ENCODE results near the gene HSPA1B. TPM values are rescaled to one million over a fixed set of nuclear protein-coding genes. Genes with fewer than 3 reads are reported as not detected.
A peak's percentile ranks its signal among the peaks of the same experiment; 100 is the strongest.
"Not testable (repeated sequence)": the region's sequence is repeated elsewhere in the genome, so short reads cannot be mapped to it uniquely, and the experiment has no call there.

Gene HSPA1B
- total RNA-seq, 4 donors from 2014 or later = 71.5 to 178 (median 112) TPM

DNA sequence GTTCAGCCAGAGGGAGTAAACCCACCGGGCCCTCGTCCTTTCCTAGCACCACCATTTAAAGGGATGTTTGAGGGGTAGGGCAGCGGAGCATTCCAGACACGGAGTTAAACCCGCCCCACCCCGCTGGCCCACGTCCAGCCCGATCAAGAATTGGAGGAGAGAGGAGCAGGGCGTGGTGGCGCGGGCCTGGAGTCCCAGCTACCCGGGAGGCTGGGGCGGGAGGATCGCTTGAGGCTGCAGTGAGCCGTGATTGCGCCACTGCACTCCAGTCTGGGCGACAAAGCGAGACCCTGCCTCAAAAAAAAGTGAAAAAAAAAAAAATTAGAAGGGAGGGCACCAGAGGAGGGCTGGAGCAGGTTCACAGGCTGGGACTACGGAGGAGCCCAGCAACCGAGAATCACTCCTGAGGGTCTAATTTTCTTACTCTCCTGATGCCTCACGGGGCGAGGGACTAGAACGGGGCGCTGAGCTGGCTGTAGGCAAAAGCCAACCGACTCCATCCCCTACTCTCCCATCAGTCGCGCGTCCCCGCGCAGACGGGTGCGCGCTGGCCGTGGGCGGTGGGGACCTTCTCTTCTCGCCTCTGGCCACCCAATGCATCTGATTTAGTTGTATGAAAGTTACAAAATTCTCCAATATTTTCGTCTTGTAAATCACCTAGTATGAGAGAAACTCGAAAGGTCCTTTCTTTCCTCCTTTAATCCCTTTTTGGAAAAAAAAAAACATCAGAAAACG lies 6.1 kb upstream of the HSPA1B start:
- Histone ChIP-seq H3K27ac (peak overlapping the region; percentile 97 to 98 (median 97)), H3K36me3 (no peaks in the 10 kb centered on the region), H3K4me1 (peaks cover 60 to 65% of the 10 kb centered on the region in 2 donors), H3K9me3 (no peaks in the 10 kb centered on the region), H3K4me3 (peak overlapping the region; percentile 57 to 81 (median 66)), H3K27me3 (no peaks in the 10 kb centered on the region)
- in situ Hi-C loops (cut with MboI; ENCODE audit: low sequenced_read_pairs in 4 of 4) (loop anchor here in 1 of 4 donors (25.0 kb wide), 1 partner anchor 366 kb away; the partner anchor contains the start of genes AGER, AGPAT1, GPSM3 and PBX2), intact Hi-C loops (cut with DNase I; ENCODE audit: low total_unique reads) (loop anchor here (5.0 to 10.0 kb wide), 2 partner anchors 1151 to 1207 kb away; partner anchors contain the start of genes MRPS18B and PPP1R10)
- DNase-seq = peak; percentile 36 to 67
- ATAC-seq = peak; percentile 14 to 16
- peak in 1 of 2 donors; percentile 61 for TF ChIP-seq POLR2A (IDR thresholded peaks at IDR 0.05)
- TF ChIP-seq, protein P1, sequence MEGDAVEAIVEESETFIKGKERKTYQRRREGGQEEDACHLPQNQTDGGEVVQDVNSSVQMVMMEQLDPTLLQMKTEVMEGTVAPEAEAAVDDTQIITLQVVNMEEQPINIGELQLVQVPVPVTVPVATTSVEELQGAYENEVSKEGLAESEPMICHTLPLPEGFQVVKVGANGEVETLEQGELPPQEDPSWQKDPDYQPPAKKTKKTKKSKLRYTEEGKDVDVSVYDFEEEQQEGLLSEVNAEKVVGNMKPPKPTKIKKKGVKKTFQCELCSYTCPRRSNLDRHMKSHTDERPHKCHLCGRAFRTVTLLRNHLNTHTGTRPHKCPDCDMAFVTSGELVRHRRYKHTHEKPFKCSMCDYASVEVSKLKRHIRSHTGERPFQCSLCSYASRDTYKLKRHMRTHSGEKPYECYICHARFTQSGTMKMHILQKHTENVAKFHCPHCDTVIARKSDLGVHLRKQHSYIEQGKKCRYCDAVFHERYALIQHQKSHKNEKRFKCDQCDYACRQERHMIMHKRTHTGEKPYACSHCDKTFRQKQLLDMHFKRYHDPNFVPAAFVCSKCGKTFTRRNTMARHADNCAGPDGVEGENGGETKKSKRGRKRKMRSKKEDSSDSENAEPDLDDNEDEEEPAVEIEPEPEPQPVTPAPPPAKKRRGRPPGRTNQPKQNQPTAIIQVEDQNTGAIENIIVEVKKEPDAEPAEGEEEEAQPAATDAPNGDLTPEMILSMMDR (IDR thresholded peaks at IDR 0.05 in 4 of 5, conservative IDR thresholded peaks at IDR 0.05 in 1 of 5) = no peak

DNA sequence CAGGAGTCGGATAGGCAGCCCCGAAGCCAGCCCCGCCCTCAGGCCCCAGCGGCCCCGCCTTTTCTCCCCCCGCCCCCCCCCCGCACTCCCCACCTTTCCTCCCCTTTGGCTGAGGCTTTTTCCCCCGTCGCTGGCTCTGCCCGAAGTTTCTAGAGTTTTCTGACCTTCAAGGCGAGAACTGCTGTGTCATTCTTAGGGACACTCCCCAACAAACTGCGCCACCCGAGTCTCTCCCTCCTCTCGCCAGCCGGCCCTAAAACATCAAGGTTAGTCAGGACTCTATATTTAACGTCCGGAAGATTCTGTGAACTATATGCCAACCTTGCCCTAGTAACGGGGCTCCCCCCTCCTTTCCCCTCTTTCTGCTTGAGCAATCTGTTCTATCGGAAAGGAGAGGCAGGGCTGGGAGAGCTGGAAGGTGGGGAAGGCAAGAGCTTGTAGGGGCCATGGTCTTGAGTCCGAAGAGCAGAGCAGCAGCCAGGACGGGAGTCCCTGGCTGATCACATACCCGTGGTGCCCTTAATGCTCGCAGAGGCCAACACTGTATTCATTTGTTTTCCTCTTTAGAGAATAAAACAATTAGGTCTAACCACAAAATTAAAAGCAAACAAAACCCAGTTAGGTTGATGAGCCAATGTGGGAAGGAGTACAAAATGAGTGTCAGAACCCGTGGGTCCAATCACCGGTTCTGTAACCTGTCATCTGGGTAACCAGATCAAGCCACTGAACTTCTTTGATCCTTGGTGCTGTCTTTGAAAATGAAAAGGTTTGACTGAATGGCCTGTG lies 5.3 kb upstream of the HSPA1B start:
- Histone ChIP-seq H3K9me3 (no peaks in the 10 kb centered on the region), H3K27ac (peak overlapping the region; percentile 97 to 98 (median 97)), H3K4me3 (peak overlapping the region; percentile 57 to 81 (median 66)), H3K4me1 (peaks cover 63 to 67% of the 10 kb centered on the region in 2 donors), H3K36me3 (no peaks in the 10 kb centered on the region), H3K27me3 (no peaks in the 10 kb centered on the region)
- peak; percentile 61 to 71 for ATAC-seq
- intact Hi-C loops (cut with DNase I; ENCODE audit: low total_unique reads) (loop anchor here (5.0 to 10.0 kb wide), 2 partner anchors 1150 to 1207 kb away; partner anchors contain the start of genes MRPS18B and PPP1R10), in situ Hi-C loops (cut with MboI; ENCODE audit: low sequenced_read_pairs in 4 of 4) (loop anchor here in 1 of 4 donors (25.0 kb wide), 1 partner anchor 365 kb away; the partner anchor contains the start of genes AGER, AGPAT1, GPSM3 and PBX2)
- DNase-seq = peak; percentile 93 to 97
- TF ChIP-seq POLR2A (IDR thresholded peaks at IDR 0.05) = peak; percentile 72 to 88
- TF ChIP-seq, protein P1 (IDR thresholded peaks at IDR 0.05 in 4 of 5, conservative IDR thresholded peaks at IDR 0.05 in 1 of 5) = no peak

DNA sequence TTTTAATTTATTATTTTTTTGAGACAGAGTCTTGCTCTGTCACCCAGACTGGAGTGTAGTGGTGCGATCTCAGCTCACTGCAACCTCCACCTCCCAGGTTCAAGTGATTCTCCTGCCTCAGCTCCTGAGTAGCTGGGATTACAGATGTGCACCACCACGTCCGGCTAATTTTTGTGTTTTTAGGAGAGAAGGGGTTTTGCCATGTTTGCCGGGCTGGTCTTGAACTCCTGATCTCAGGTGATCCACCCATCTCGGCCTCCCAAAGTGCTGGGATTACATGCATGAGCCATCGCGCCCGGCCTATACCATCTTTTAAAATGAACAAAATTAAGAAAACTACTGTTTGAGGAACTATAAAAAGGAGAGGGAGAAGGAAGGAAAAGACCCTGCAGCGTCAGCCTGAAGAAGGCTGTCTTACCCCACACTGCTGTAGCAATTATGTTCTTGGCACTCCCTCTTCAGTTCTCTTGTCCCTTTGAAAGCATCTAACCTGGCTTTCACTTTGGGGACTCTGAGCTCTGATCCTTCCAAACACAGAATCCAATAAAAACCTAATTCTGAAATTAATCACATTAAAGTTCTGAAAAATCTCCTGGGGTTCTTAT lies 3.8 kb upstream of the HSPA1B start:
- not testable (repeated sequence) for ATAC-seq, H3K9me3 ChIP-seq, DNase-seq, H3K27me3 ChIP-seq, H3K36me3 ChIP-seq, H3K4me3 ChIP-seq
- Histone ChIP-seq H3K27ac (peak overlapping the region; percentile 97 to 98 (median 97)), H3K4me1 (peaks cover 55 to 56% of the 10 kb centered on the region in 2 donors)
- intact Hi-C loops (cut with DNase I; ENCODE audit: low total_unique reads) (loop anchor here (5.0 to 10.0 kb wide), 2 partner anchors 1149 to 1209 kb away; partner anchors contain the start of genes MRPS18B and PPP1R10), in situ Hi-C loops (cut with MboI; ENCODE audit: low sequenced_read_pairs in 4 of 4) (loop anchor here in 1 of 4 donors (25.0 kb wide), 1 partner anchor 364 kb away; the partner anchor contains the start of genes AGER, AGPAT1, GPSM3 and PBX2)

DNA sequence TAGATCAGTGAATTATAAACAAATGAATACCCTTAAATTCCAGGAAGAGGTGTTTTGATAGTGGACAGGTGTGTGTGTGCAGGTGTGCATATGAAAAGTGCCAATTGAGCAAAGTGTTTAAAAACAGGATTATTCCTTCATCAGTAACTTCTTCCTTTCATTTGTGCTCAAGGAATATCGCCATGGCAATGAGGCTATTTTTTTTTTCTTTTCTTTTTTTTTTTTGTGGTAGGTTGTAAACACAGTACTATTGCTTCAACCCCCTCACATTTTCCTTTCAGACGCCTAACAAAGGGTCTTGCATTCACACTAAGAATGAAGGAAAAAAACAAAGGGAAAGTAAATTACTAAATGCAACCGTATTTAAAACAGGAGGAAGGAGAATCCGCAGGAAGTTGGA lies 2.0 kb upstream of the HSPA1B start:
- Histone ChIP-seq H3K4me1 (peaks cover 38% of the 10 kb centered on the region in 2 donors), H3K9me3 (no peaks in the 10 kb centered on the region), H3K27ac (peak overlapping the region; percentile 97 to 98 (median 97)), H3K4me3 (no peak overlapping the region), H3K27me3 (no peaks in the 10 kb centered on the region), H3K36me3 (no peaks in the 10 kb centered on the region)
- in situ Hi-C loops (cut with MboI; ENCODE audit: low sequenced_read_pairs in 4 of 4) (no loop called here), intact Hi-C loops (cut with DNase I; ENCODE audit: low total_unique reads) (loop anchor here (10.0 kb wide), 1 partner anchor 1211 kb away; the partner anchor contains the start of genes MRPS18B and PPP1R10)
- DNase-seq (no peak), ATAC-seq (no peak)
- TF ChIP-seq, protein P1 (IDR thresholded peaks at IDR 0.05 in 4 of 5, conservative IDR thresholded peaks at IDR 0.05 in 1 of 5) = no peak
